ENCODE data around the gene CPNE7. TPM values are rescaled to one million over a fixed set of nuclear protein-coding genes. Genes with fewer than 3 reads are reported as not detected.

CPNE7 gene
- total RNA-seq, 2 donors from 2014 or later: 1.5 to 2.1 TPM

GRCh38 chr16:89540557-89540956 lies 35.0 kb upstream of the CPNE7 start:
- H3K27ac Mint-ChIP-seq: peak overlapping the region; percentile 32
- 93 to 96% methylated on average over 13 of the region's 13 CpGs for WGBS, 2 experiments (ENCODE audit: insufficient coverage in 1 of 2, insufficient read length in 1 of 2)
- Histone ChIP-seq H3K27ac (ENCODE audit: low read depth, low read length) (no peak overlapping the region), H3K36me3 (ENCODE audit: control insufficient read depth, insufficient read depth, low read length) (peaks cover 65% of the 10 kb centered on the region), H3K4me3 (ENCODE audit: low read length) (no peak overlapping the region), H3K9me3 (ENCODE audit: control insufficient read depth, low read length) (no peaks in the 10 kb centered on the region), H3K9ac (ENCODE audit: extremely low read depth, low read length, poor library complexity, severe bottlenecking) (no peak overlapping the region), H3K27me3 (ENCODE audit: control insufficient read depth, insufficient read depth, low read length, poor library complexity, severe bottlenecking) (no peaks in the 10 kb centered on the region), H3K4me1 (ENCODE audit: control insufficient read depth, insufficient read depth, low read length) (no peaks in the 10 kb centered on the region)
- H3K9me3 Mint-ChIP-seq: no peaks in the 10 kb centered on the region
- H3K27me3 Mint-ChIP-seq (ENCODE audit: insufficient read depth): no peaks in the 10 kb centered on the region
- no peaks in the 10 kb centered on the region for H3K4me1 Mint-ChIP-seq
- H3K36me3 Mint-ChIP-seq (ENCODE audit: low read depth): peaks cover 47% of the 10 kb centered on the region
- DNase-seq: no peak
- TF ChIP-seq CTCF (conservative IDR thresholded peaks at IDR 0.05): no peak
- no peak overlapping the region for H3K4me3 Mint-ChIP-seq

- TF ChIP-seq CTCF (conservative IDR thresholded peaks at IDR 0.05): no peak
- no peak overlapping the region for H3K9ac ChIP-seq (ENCODE audit: extremely low read depth, low read length, poor library complexity, severe bottlenecking)
- no peak overlapping the region for H3K27ac ChIP-seq (ENCODE audit: low read depth, low read length)
- H3K4me1 ChIP-seq (ENCODE audit: control insufficient read depth, insufficient read depth, low read length): no peaks in the 10 kb centered on the region
- Mint-ChIP-seq H3K4me1 (peaks cover 2% of the 10 kb centered on the region), H3K27me3 (ENCODE audit: insufficient read depth) (no peaks in the 10 kb centered on the region), H3K36me3 (ENCODE audit: low read depth) (peaks cover 50% of the 10 kb centered on the region), H3K27ac (no peak overlapping the region), H3K9me3 (no peaks in the 10 kb centered on the region), H3K4me3 (no peak overlapping the region)
- H3K36me3 ChIP-seq (ENCODE audit: control insufficient read depth, insufficient read depth, low read length): peaks cover 65% of the 10 kb centered on the region
- H3K27me3 ChIP-seq (ENCODE audit: control insufficient read depth, insufficient read depth, low read length, poor library complexity, severe bottlenecking): no peaks in the 10 kb centered on the region
- H3K4me3 ChIP-seq (ENCODE audit: low read length): no peak overlapping the region
- DNase-seq: no peak
- H3K9me3 ChIP-seq (ENCODE audit: control insufficient read depth, low read length): no peaks in the 10 kb centered on the region
- 95 to 96% methylated on average over 21 of the region's 21 CpGs for WGBS, 2 experiments (ENCODE audit: insufficient coverage in 1 of 2, insufficient read length in 1 of 2)
These were observed 33.8 kb upstream of the CPNE7 start for GRCh38 chr16:89541792-89542191.

- peaks cover 2% of the 10 kb centered on the region for H3K4me1 Mint-ChIP-seq
- Histone ChIP-seq H3K4me1 (ENCODE audit: control insufficient read depth, insufficient read depth, low read length) (no peaks in the 10 kb centered on the region), H3K9ac (ENCODE audit: extremely low read depth, low read length, poor library complexity, severe bottlenecking) (no peak overlapping the region), H3K36me3 (ENCODE audit: control insufficient read depth, insufficient read depth, low read length) (peaks cover 63% of the 10 kb centered on the region), H3K9me3 (ENCODE audit: control insufficient read depth, low read length) (no peaks in the 10 kb centered on the region), H3K4me3 (ENCODE audit: low read length) (no peak overlapping the region), H3K27ac (ENCODE audit: low read depth, low read length) (no peak overlapping the region), H3K27me3 (ENCODE audit: control insufficient read depth, insufficient read depth, low read length, poor library complexity, severe bottlenecking) (no peaks in the 10 kb centered on the region)
- no peaks in the 10 kb centered on the region for H3K9me3 Mint-ChIP-seq
- 95 to 96% methylated on average over 11 of the region's 11 CpGs for WGBS, 2 experiments (ENCODE audit: insufficient coverage in 1 of 2, insufficient read length in 1 of 2)
- H3K27me3 Mint-ChIP-seq (ENCODE audit: insufficient read depth): no peaks in the 10 kb centered on the region
- H3K36me3 Mint-ChIP-seq (ENCODE audit: low read depth): peaks cover 54% of the 10 kb centered on the region
- H3K27ac Mint-ChIP-seq: no peak overlapping the region
- TF ChIP-seq CTCF (conservative IDR thresholded peaks at IDR 0.05): no peak
- no peak for DNase-seq
- no peak overlapping the region for H3K4me3 Mint-ChIP-seq
These were observed 31.4 kb upstream of the CPNE7 start for GRCh38 chr16:89544113-89544512.
